Measurements from ENCODE around the gene PSG7. TPM values are rescaled to one million over a fixed set of nuclear protein-coding genes. Genes with fewer than 3 reads are reported as not detected.
"Not testable (repeated sequence)": the region's sequence is repeated elsewhere in the genome, so short reads cannot be mapped to it uniquely, and the experiment has no call there.

PSG7 gene
- total RNA-seq, 1 donor from 2014 or later = not detected

- H3K4me1 Mint-ChIP-seq (ENCODE audit: low read depth); H3K36me3 Mint-ChIP-seq (ENCODE audit: low read depth); H3K4me3 Mint-ChIP-seq; DNase-seq (ENCODE audit: low spot score); H3K27me3 Mint-ChIP-seq (ENCODE audit: insufficient read depth); H3K9me3 Mint-ChIP-seq; intact Hi-C loops (cut with micrococcal nuclease); H3K27ac Mint-ChIP-seq: not testable (repeated sequence)
Measured at GRCh38 chr19:42874901-42875813, 61.9 kb downstream of the PSG7 start.

- H3K4me3 Mint-ChIP-seq; DNase-seq (ENCODE audit: low spot score); intact Hi-C loops (cut with micrococcal nuclease); H3K27me3 Mint-ChIP-seq (ENCODE audit: insufficient read depth); H3K27ac Mint-ChIP-seq; H3K9me3 Mint-ChIP-seq; H3K36me3 Mint-ChIP-seq (ENCODE audit: low read depth); H3K4me1 Mint-ChIP-seq (ENCODE audit: low read depth): not testable (repeated sequence)
Measured at GRCh38 chr19:42874136-42874535, 62.9 kb downstream of the PSG7 start.

Other genes with a start within 250 kb of the PSG7 start
- not detected in 2 replicates for gene PSG3, start 196.7 kb downstream of the PSG7 start, total RNA-seq
- not detected in 2 replicates for gene PSG8, start 171.5 kb downstream of the PSG7 start, total RNA-seq
- gene PSG1, start 57.5 kb downstream of the PSG7 start, total RNA-seq = not detected in 2 replicates
- not detected in 2 replicates for gene PSG6, start 19.3 kb downstream of the PSG7 start, total RNA-seq
- not detected in 2 replicates for gene PSG11, start 89.3 kb upstream of the PSG7 start, total RNA-seq
- not detected in 2 replicates for gene PSG2, start 145.5 kb upstream of the PSG7 start, total RNA-seq
- gene PSG5, start 249.3 kb upstream of the PSG7 start, total RNA-seq = not detected in 2 replicates